ENCODE measurements around the gene COBL. TPM values are rescaled to one million over a fixed set of nuclear protein-coding genes. Genes with fewer than 3 reads are reported as not detected.

COBL gene
- total RNA-seq, 3 donors from 2014 or later (not counting 1 experiment from before 2014, with no cell fraction given) = not detected

GRCh38 chr7:51160411-51160810 is 156.2 kb downstream of the COBL start:
- H3K4me1 Mint-ChIP-seq = peaks cover 0 to 9% of the 10 kb centered on the region in 2 donors
- H3K27me3 Mint-ChIP-seq (ENCODE audit: low read depth in 2 of 2) = peaks cover 28 to 32% of the 10 kb centered on the region in 2 donors
- no peak overlapping the region for H3K27ac Mint-ChIP-seq
- peaks cover 6% of the 10 kb centered on the region for H3K27me3 ChIP-seq (ENCODE audit: control insufficient read depth, insufficient read depth, low read length)
- no peak for TF ChIP-seq CTCF (IDR thresholded peaks at IDR 0.05)
- no peak overlapping the region for H3K27ac ChIP-seq (ENCODE audit: low read length)
- no peak overlapping the region for H3K4me3 ChIP-seq (ENCODE audit: low read length)
- H3K4me3 Mint-ChIP-seq = no peak overlapping the region
- H3K9me3 ChIP-seq (ENCODE audit: control insufficient read depth, insufficient read depth, low read length) = no peaks in the 10 kb centered on the region
- H3K4me1 ChIP-seq (ENCODE audit: control insufficient read depth, insufficient read depth, low read length) = no peaks in the 10 kb centered on the region
- no peaks in the 10 kb centered on the region for H3K9me3 Mint-ChIP-seq
- H3K36me3 ChIP-seq (ENCODE audit: control insufficient read depth, insufficient read depth, low read length) = no peaks in the 10 kb centered on the region
- no peak for DNase-seq
- no peaks in the 10 kb centered on the region for H3K36me3 Mint-ChIP-seq
- ATAC-seq = no peak
- intact Hi-C loops (cut with micrococcal nuclease) = loop anchor here (2.0 kb wide), 2 partner anchors 1018 to 1068 kb away; partner anchors contain the start of gene ZPBP
- WGBS (ENCODE audit: insufficient coverage) = 83% methylated on average over 6 of the region's 6 CpGs

GRCh38 chr7:51158742-51159445 is 157.7 kb downstream of the COBL start:
- Histone ChIP-seq H3K4me3 (ENCODE audit: low read length) (no peak overlapping the region), H3K36me3 (ENCODE audit: control insufficient read depth, insufficient read depth, low read length) (no peaks in the 10 kb centered on the region), H3K9me3 (ENCODE audit: control insufficient read depth, insufficient read depth, low read length) (no peaks in the 10 kb centered on the region), H3K27ac (ENCODE audit: low read length) (no peak overlapping the region), H3K27me3 (ENCODE audit: control insufficient read depth, insufficient read depth, low read length) (peaks cover 6% of the 10 kb centered on the region), H3K4me1 (ENCODE audit: control insufficient read depth, insufficient read depth, low read length) (no peaks in the 10 kb centered on the region)
- 90% methylated on average over 36 of the region's 36 CpGs for WGBS (ENCODE audit: insufficient coverage)
- Mint-ChIP-seq H3K4me1 (peaks cover 0 to 9% of the 10 kb centered on the region in 2 donors), H3K27me3 (ENCODE audit: low read depth in 2 of 2) (peaks cover 17 to 24% of the 10 kb centered on the region in 2 donors), H3K4me3 (no peak overlapping the region), H3K36me3 (no peaks in the 10 kb centered on the region), H3K27ac (no peak overlapping the region), H3K9me3 (no peaks in the 10 kb centered on the region)
- intact Hi-C loops (cut with micrococcal nuclease) = no loop called here
- ATAC-seq (no peak), DNase-seq (no peak)
- TF ChIP-seq CTCF (IDR thresholded peaks at IDR 0.05) = no peak

- peaks cover 0 to 9% of the 10 kb centered on the region in 2 donors for H3K4me1 Mint-ChIP-seq
- no peak overlapping the region for H3K27ac ChIP-seq (ENCODE audit: low read length)
- intact Hi-C loops (cut with micrococcal nuclease) = no loop called here
- H3K4me1 ChIP-seq (ENCODE audit: control insufficient read depth, insufficient read depth, low read length) = no peaks in the 10 kb centered on the region
- H3K27me3 Mint-ChIP-seq (ENCODE audit: low read depth in 2 of 2) = peaks cover 11 to 20% of the 10 kb centered on the region in 2 donors
- H3K36me3 ChIP-seq (ENCODE audit: control insufficient read depth, insufficient read depth, low read length) = no peaks in the 10 kb centered on the region
- no peaks in the 10 kb centered on the region for H3K9me3 Mint-ChIP-seq
- peaks cover 4% of the 10 kb centered on the region for H3K27me3 ChIP-seq (ENCODE audit: control insufficient read depth, insufficient read depth, low read length)
- no peaks in the 10 kb centered on the region for H3K9me3 ChIP-seq (ENCODE audit: control insufficient read depth, insufficient read depth, low read length)
- H3K4me3 ChIP-seq (ENCODE audit: low read length) = no peak overlapping the region
- DNase-seq (no peak), ATAC-seq (no peak)
- H3K4me3 Mint-ChIP-seq = no peak overlapping the region
- no peak overlapping the region for H3K27ac Mint-ChIP-seq
- TF ChIP-seq CTCF (IDR thresholded peaks at IDR 0.05) = no peak
- 35% methylated on average over 8 of the region's 8 CpGs for WGBS (ENCODE audit: insufficient coverage)
- H3K36me3 Mint-ChIP-seq = no peaks in the 10 kb centered on the region
These were observed 158.4 kb downstream of the COBL start for GRCh38 chr7:51158211-51158610.

GRCh38 chr7:51154201-51154600 is 162.4 kb downstream of the COBL start:
- ATAC-seq (no peak), DNase-seq (no peak)
- H3K9me3 ChIP-seq (ENCODE audit: control insufficient read depth, insufficient read depth, low read length) = no peaks in the 10 kb centered on the region
- 96% methylated on average over 4 of the region's 4 CpGs for WGBS (ENCODE audit: insufficient coverage)
- peaks cover 14 to 17% of the 10 kb centered on the region in 2 donors for H3K27me3 Mint-ChIP-seq (ENCODE audit: low read depth in 2 of 2)
- H3K27me3 ChIP-seq (ENCODE audit: control insufficient read depth, insufficient read depth, low read length) = no peaks in the 10 kb centered on the region
- H3K4me1 ChIP-seq (ENCODE audit: control insufficient read depth, insufficient read depth, low read length) = no peaks in the 10 kb centered on the region
- no peak overlapping the region for H3K27ac ChIP-seq (ENCODE audit: low read length)
- peaks cover 0 to 4% of the 10 kb centered on the region in 2 donors for H3K4me1 Mint-ChIP-seq
- no peaks in the 10 kb centered on the region for H3K36me3 Mint-ChIP-seq
- H3K4me3 ChIP-seq (ENCODE audit: low read length) = no peak overlapping the region
- H3K36me3 ChIP-seq (ENCODE audit: control insufficient read depth, insufficient read depth, low read length) = no peaks in the 10 kb centered on the region
- TF ChIP-seq CTCF (IDR thresholded peaks at IDR 0.05) = no peak
- no peaks in the 10 kb centered on the region for H3K9me3 Mint-ChIP-seq
- no peak overlapping the region for H3K27ac Mint-ChIP-seq
- intact Hi-C loops (cut with micrococcal nuclease) = no loop called here
- no peak overlapping the region for H3K4me3 Mint-ChIP-seq

Data from natural killer cell (primary cell).